CD4-positive, alpha-beta T cell (primary cell): ENCODE measurements around the gene NLGN1. TPM values are rescaled to one million over a fixed set of nuclear protein-coding genes. Genes with fewer than 3 reads are reported as not detected.

ENCODE experiments used
- ATAC-seq: fragments of 200-7000 bp; cut with Tn5 transposase; one replicate; pipeline ENCODE4 v1.10.0; 2022; ENCODE audit warnings: mild to moderate bottlenecking; ENCODE audit not compliant: poor library complexity
- CTCF ChIA-PET: fragments of 350-600 bp; sonication (Branson Sonifier 250); formaldehyde crosslinking; loops from one replicate; lab custom pipeline; 2021; ENCODE audit warnings: antibody characterized with exemption, inconsistent platforms; lab: Charles Lee
- POLR2A ChIA-PET: fragments of 350-600 bp; sonication (Branson Sonifier 250); formaldehyde crosslinking; loops from one replicate; lab custom pipeline; 2021; ENCODE audit warnings: antibody characterized with exemption, inconsistent platforms; lab: Charles Lee
- DNase-seq, 14 experiments: peaks; one replicate each; pipeline ENCODE4 v3.0.0-alpha.2; 2013 to 2020; ENCODE audit warnings: mixed read lengths in 2 of 14
- H3K27ac ChIP-seq, 2 donors: one replicate each; pipeline versions ENCODE4 v1.5.1 to v1.7.0; 2013; ENCODE audit warnings: low read length in 2 of 2, low read depth in 1 of 2, mild to moderate bottlenecking in 1 of 2
- H3K27me3 ChIP-seq, 2 experiments: 1 replicate in 1 of 2; 2 replicates in 1 of 2; pipeline versions ENCODE4 v1.6.1 to v1.7.0; 2013; ENCODE audit warnings: low read length in 2 of 2, control low read depth in 1 of 2, mild to moderate bottlenecking in 1 of 2, moderate library complexity in 1 of 2; ENCODE audit not compliant: insufficient read depth in 2 of 2, control insufficient read depth in 1 of 2
- H3K36me3 ChIP-seq: one replicate; pipeline ENCODE4 v1.6.1; 2013; ENCODE audit warnings: low read length, control low read depth; ENCODE audit not compliant: insufficient read depth
- H3K4me1 ChIP-seq: one replicate; pipeline ENCODE4 v1.6.1; 2013; ENCODE audit warnings: low read length, control low read depth; ENCODE audit not compliant: insufficient read depth
- H3K4me3 ChIP-seq: one replicate; pipeline ENCODE4 v1.5.1; 2013; ENCODE audit warnings: mild to moderate bottlenecking, low read length, moderate library complexity
- H3K9me3 ChIP-seq, 2 experiments: 1 replicate in 1 of 2; 2 replicates in 1 of 2; pipeline versions ENCODE4 v1.6.1 to v1.7.0; 2013; ENCODE audit warnings: low read length in 2 of 2, mild to moderate bottlenecking in 2 of 2, control low read depth in 1 of 2, moderate library complexity in 1 of 2; ENCODE audit not compliant: control insufficient read depth in 1 of 2, insufficient read depth in 1 of 2
- H3K27ac Mint-ChIP-seq: one replicate; pipeline ENCODE4 v1.8.0; 2020; ENCODE audit warnings: mixed read lengths
- H3K27me3 Mint-ChIP-seq: one replicate; pipeline ENCODE4 v1.8.0; 2021; ENCODE audit warnings: mixed read lengths
- H3K36me3 Mint-ChIP-seq: one replicate; pipeline ENCODE4 v1.8.0; 2021; ENCODE audit warnings: low read depth, mixed read lengths
- H3K4me1 Mint-ChIP-seq: one replicate; pipeline ENCODE4 v1.8.0; 2021; ENCODE audit warnings: low read depth, mixed read lengths
- H3K4me3 Mint-ChIP-seq: one replicate; pipeline ENCODE4 v1.8.0; 2020; ENCODE audit warnings: mild to moderate bottlenecking, mixed read lengths
- H3K9me3 Mint-ChIP-seq: one replicate; pipeline ENCODE4 v1.8.0; 2020; ENCODE audit warnings: mixed read lengths
- intact Hi-C, 2 experiments: fragments of 100-400 bp; cut with DNase I in 1 of 2; cut with micrococcal nuclease in 1 of 2; formaldehyde crosslinking; loops; one replicate each; pipeline versions ENCODE4 v1.15.1 to v1.9.0; 2023 to 2025; cut with DNase I, micrococcal nuclease
- total RNA-seq, 174 experiments: library from RNA in 2 of 174; stranded (reverse) in 2 of 174; gene quantifications; one replicate each; pipeline ENCODE4 v1.2.3 and lab custom pipeline; 2021 to 2026
- TF ChIP-seq, protein P1 (sequence below): fragments of 200-600 bp; IDR thresholded peaks from one replicate; pipeline ENCODE4 v1.8.0; 2022; ENCODE audit warnings: antibody characterized with exemption, mild to moderate bottlenecking

The NLGN1 gene
- total RNA-seq, 2 experiments from 2014 or later = not detected

DNA sequence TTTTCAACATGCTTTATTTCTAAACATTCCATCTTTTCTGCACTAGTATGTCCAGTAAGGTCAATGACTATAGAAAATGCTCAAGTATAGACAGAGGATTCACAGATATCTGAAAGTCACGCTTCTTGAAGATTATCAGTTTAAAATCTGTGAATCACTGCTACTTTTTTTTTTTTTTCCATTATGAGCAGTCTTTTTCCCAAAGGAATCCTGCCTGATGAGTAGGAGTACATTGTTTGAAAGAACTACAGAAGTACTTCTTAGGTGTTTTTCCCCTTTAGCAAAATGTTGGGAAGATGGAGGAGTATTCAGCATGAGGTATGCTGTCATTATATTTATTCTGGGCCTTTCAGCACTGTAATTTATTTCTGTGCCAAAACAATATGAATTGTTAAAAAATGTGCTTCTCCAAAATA, 266.2 kb downstream of the NLGN1 start:
- Histone ChIP-seq H3K36me3 (no peaks in the 10 kb centered on the region), H3K27me3 (no peaks in the 10 kb centered on the region), H3K27ac (no peak overlapping the region), H3K4me1 (no peaks in the 10 kb centered on the region), H3K4me3 (no peak overlapping the region), H3K9me3 (peaks cover 0 to 3% of the 10 kb centered on the region in 2 experiments)
- TF ChIP-seq, protein P1, sequence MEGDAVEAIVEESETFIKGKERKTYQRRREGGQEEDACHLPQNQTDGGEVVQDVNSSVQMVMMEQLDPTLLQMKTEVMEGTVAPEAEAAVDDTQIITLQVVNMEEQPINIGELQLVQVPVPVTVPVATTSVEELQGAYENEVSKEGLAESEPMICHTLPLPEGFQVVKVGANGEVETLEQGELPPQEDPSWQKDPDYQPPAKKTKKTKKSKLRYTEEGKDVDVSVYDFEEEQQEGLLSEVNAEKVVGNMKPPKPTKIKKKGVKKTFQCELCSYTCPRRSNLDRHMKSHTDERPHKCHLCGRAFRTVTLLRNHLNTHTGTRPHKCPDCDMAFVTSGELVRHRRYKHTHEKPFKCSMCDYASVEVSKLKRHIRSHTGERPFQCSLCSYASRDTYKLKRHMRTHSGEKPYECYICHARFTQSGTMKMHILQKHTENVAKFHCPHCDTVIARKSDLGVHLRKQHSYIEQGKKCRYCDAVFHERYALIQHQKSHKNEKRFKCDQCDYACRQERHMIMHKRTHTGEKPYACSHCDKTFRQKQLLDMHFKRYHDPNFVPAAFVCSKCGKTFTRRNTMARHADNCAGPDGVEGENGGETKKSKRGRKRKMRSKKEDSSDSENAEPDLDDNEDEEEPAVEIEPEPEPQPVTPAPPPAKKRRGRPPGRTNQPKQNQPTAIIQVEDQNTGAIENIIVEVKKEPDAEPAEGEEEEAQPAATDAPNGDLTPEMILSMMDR = no peak
- Mint-ChIP-seq H3K36me3 (no peaks in the 10 kb centered on the region), H3K27ac (no peak overlapping the region), H3K4me3 (no peak overlapping the region), H3K4me1 (no peaks in the 10 kb centered on the region), H3K27me3 (no peaks in the 10 kb centered on the region), H3K9me3 (peaks cover 2% of the 10 kb centered on the region)
- ChIA-PET CTCF (interaction anchor here (0.6 kb wide), 1 partner anchor 8 kb away, joined by 3 read pairs; no protein-coding TSS in a partner anchor), POLR2A (no interaction called here)
- DNase-seq (no peak), ATAC-seq (no peak)
- intact Hi-C loops = no loop called here

DNA sequence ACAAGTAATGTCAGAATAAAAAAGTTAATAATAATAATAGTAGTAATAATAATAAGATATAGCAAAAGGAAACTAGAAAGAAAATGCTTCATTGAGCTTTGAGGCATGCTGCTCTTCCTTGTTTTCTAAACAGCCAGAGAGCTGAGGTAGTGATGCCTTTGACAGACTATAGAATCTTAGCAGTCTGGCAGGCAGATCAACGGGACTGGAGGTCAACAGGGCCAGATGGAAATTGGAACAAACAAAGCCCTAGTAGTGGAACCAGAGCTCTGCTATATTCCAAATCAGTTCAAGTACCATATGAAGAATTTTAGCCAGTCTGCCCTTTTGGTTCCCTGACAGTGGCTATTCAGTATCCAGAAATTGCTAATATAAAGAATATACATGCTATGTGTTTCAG, 278.6 kb downstream of the NLGN1 start:
- no peaks in the 10 kb centered on the region for H3K4me1 Mint-ChIP-seq
- TF ChIP-seq, protein P1 = no peak
- intact Hi-C loops = no loop called here
- H3K4me3 ChIP-seq = no peak overlapping the region
- peaks cover 0 to 5% of the 10 kb centered on the region in 2 experiments for H3K9me3 ChIP-seq
- no peaks in the 10 kb centered on the region for H3K4me1 ChIP-seq
- no peaks in the 10 kb centered on the region for H3K27me3 Mint-ChIP-seq
- ChIA-PET POLR2A (no interaction called here), CTCF (no interaction called here)
- H3K36me3 Mint-ChIP-seq = no peaks in the 10 kb centered on the region
- no peaks in the 10 kb centered on the region for H3K36me3 ChIP-seq
- ATAC-seq (no peak), DNase-seq (no peak)
- H3K27ac ChIP-seq = no peak overlapping the region
- H3K27ac Mint-ChIP-seq = no peak overlapping the region
- H3K4me3 Mint-ChIP-seq = no peak overlapping the region
- H3K27me3 ChIP-seq = no peaks in the 10 kb centered on the region
- H3K9me3 Mint-ChIP-seq = no peaks in the 10 kb centered on the region

DNA sequence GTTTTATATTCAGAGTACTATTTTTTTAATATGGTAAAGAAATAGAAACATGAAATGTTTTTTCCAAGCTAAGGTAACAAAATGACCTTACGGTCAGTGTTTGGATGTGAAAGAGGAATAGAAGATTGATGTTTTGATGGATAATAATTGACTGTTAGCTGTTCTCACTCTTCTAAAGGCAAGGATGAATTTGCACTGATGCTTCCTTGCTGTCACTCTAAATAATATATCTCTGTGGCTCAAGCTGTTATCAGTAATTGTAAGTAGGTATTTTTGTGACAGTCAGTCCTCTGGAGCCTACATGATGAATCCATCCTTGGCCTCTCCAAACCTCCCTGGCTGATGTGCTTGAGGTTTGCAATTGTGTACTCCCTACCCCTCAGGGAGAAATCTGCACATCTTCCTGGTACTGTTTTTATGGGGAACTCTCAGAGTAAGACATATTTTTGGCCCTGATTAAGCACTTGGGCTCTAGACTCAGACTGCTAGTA, 283.7 kb downstream of the NLGN1 start:
- TF ChIP-seq, protein P1 = no peak
- Histone ChIP-seq H3K27ac (no peak overlapping the region), H3K36me3 (no peaks in the 10 kb centered on the region), H3K4me1 (no peaks in the 10 kb centered on the region), H3K4me3 (no peak overlapping the region), H3K27me3 (no peaks in the 10 kb centered on the region), H3K9me3 (no peaks in the 10 kb centered on the region)
- Mint-ChIP-seq H3K27me3 (no peaks in the 10 kb centered on the region), H3K9me3 (no peaks in the 10 kb centered on the region), H3K4me1 (no peaks in the 10 kb centered on the region), H3K27ac (no peak overlapping the region), H3K4me3 (no peak overlapping the region), H3K36me3 (no peaks in the 10 kb centered on the region)
- DNase-seq = no peak
- intact Hi-C loops = no loop called here
- ChIA-PET POLR2A (no interaction called here), CTCF (no interaction called here)
- ATAC-seq = no peak
